DND-41 (cell line): ENCODE measurements around the gene MALAT1.
"Not testable (repeated sequence)": the region's sequence is repeated elsewhere in the genome, so short reads cannot be mapped to it uniquely, and the experiment has no call there.

Source experiments
- ATAC-seq: fragments of 200-7000 bp; cut with Tn5 transposase; 3 replicates; pipeline ENCODE4 v1.9.1; 2021; ENCODE audit warnings: low read depth; ENCODE audit not compliant: insufficient read depth
- DNase-seq: peaks from one replicate; pipeline ENCODE4 v3.0.0-alpha.2; 2020
- H2AFZ ChIP-seq: 2 replicates; pipeline ENCODE4 v1.6.0; 2012; ENCODE audit warnings: low read depth, low read length
- H3K27ac ChIP-seq: 2 replicates; pipeline ENCODE4 v1.5.1; 2012; ENCODE audit warnings: low read length, inconsistent platforms
- H3K27me3 ChIP-seq: fragments of 200-600 bp; sonication (generic); 2 replicates; pipeline ENCODE4 v1.6.0; 2012; ENCODE audit warnings: low read length, mild to moderate bottlenecking, inconsistent platforms; ENCODE audit not compliant: insufficient read depth, poor library complexity
- H3K36me3 ChIP-seq: 2 replicates; pipeline ENCODE4 v1.5.1; 2012; ENCODE audit warnings: low read length, inconsistent platforms; ENCODE audit not compliant: insufficient read depth
- H3K4me1 ChIP-seq: 2 replicates; pipeline ENCODE4 v1.5.1; 2012; ENCODE audit warnings: mild to moderate bottlenecking, low read length; ENCODE audit not compliant: insufficient read depth
- H3K4me2 ChIP-seq: 2 replicates; pipeline ENCODE4 v1.6.0; 2012; ENCODE audit warnings: mild to moderate bottlenecking, moderate library complexity, low read length, inconsistent platforms; ENCODE audit not compliant: insufficient read depth
- H3K4me3 ChIP-seq, 2 experiments: fragments of 200-600 bp in 1 of 2; shearing (Covaris generic) in 1 of 2; 2 replicates each; pipeline ENCODE4 v1.5.1; 2012 to 2016; ENCODE audit warnings: inconsistent platforms in 2 of 2, low read length in 2 of 2, mild to moderate bottlenecking in 2 of 2, low read depth in 1 of 2, moderate library complexity in 1 of 2
- H3K79me2 ChIP-seq: 2 replicates; pipeline ENCODE4 v1.6.0; 2012; ENCODE audit warnings: low read length, inconsistent platforms; ENCODE audit not compliant: insufficient read depth
- H3K9ac ChIP-seq: 2 replicates; pipeline ENCODE4 v1.6.0; 2012; ENCODE audit warnings: low read depth, mild to moderate bottlenecking, inconsistent platforms, low read length, moderate library complexity
- H3K9me3 ChIP-seq: 2 replicates; pipeline ENCODE4 v1.5.1; 2012; ENCODE audit warnings: low read length, moderate library complexity, mild to moderate bottlenecking, inconsistent platforms; ENCODE audit not compliant: insufficient read depth, severe bottlenecking
- H4K20me1 ChIP-seq: 2 replicates; pipeline ENCODE4 v1.6.0; 2012; ENCODE audit warnings: low read length; ENCODE audit not compliant: insufficient read depth
- CTCF ChIP-seq: IDR thresholded peaks from 2 replicates; pipeline ENCODE4 v1.5.1; 2012; ENCODE audit warnings: borderline replicate concordance, low read length, moderate library complexity, mild to moderate bottlenecking; ENCODE audit not compliant: poor library complexity, severe bottlenecking; ENCODE audit errors: extremely low read depth
- EZH2 ChIP-seq: IDR thresholded peaks from 3 replicates; pipeline ENCODE4 v1.6.1; 2012; ENCODE audit warnings: borderline replicate concordance, low read depth, mild to moderate bottlenecking, moderate library complexity, low read length, inconsistent platforms; ENCODE audit not compliant: severe bottlenecking

MALAT1 gene

GRCh38 chr11:65459552-65459951 lies 39.3 kb upstream of the MALAT1 start:
- Histone ChIP-seq H3K27me3 (no peaks in the 10 kb centered on the region), H3K79me2 (peaks cover 5% of the 10 kb centered on the region)
- TF ChIP-seq EZH2: no peak
- no peak for TF ChIP-seq CTCF

DNA sequence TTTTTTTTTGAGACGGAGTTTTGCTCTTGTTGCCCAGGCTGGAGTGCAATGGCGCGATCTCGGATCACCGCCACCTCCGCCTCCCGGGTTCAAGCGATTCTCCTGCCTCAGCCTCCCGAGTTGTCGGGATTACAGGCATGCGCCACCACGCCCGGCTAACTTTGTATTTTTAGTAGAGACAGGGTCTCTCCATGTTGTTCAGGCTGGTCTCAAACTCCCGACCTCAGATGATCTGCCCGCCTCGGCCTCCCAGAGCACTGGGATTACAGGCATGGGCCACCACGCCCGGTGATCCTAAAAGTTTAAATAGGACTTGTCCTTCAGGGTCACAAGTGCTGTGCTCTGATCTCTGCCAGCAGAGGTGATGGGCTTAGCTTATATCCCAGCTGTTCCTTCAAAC lies 33.4 kb upstream of the MALAT1 start:
- not testable (repeated sequence) for H3K9ac ChIP-seq, DNase-seq, H3K27me3 ChIP-seq, H3K36me3 ChIP-seq, H3K27ac ChIP-seq, H3K9me3 ChIP-seq, H3K79me2 ChIP-seq, H3K4me1 ChIP-seq, H3K4me3 ChIP-seq, H4K20me1 ChIP-seq, H3K4me2 ChIP-seq, H2AFZ ChIP-seq, ATAC-seq

More at GRCh38 chr11:65459552-65459951, 39.3 kb upstream of the MALAT1 start:
- ATAC-seq (no peak), DNase-seq (no peak)
- H3K4me3 ChIP-seq: no peak overlapping the region
- no peak overlapping the region for H3K27ac ChIP-seq
- no peaks in the 10 kb centered on the region for H3K9me3 ChIP-seq
- peaks cover 14% of the 10 kb centered on the region for H3K4me1 ChIP-seq
- H2AFZ ChIP-seq: no peak overlapping the region
- H3K4me2 ChIP-seq: no peak overlapping the region
- H4K20me1 ChIP-seq: no peaks in the 10 kb centered on the region
- H3K9ac ChIP-seq: no peak overlapping the region
- H3K36me3 ChIP-seq: no peaks in the 10 kb centered on the region

DNA sequence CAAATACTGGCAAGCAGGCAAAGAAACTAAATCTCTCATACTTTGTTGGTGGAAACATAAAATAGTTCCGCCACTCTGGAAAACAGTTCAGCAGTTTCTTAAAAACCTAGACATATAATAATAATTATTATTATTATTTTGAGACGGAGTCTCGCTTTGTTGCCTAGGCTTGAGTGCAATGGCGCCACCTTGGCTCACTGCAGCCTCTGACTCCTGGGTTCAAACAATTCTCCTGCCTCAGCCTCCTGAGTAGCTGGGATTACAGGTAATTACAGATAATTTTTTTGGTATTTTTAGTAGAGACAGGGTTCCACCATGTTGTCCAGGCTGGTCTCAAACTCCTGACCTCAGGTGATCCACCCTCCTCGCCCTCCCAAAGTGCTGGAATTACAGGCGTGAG lies 31.5 kb upstream of the MALAT1 start:
- not testable (repeated sequence) for H2AFZ ChIP-seq, H3K9me3 ChIP-seq, H3K36me3 ChIP-seq, H3K79me2 ChIP-seq, ATAC-seq, DNase-seq, H3K4me1 ChIP-seq, H3K9ac ChIP-seq, H3K27me3 ChIP-seq, H3K27ac ChIP-seq, H4K20me1 ChIP-seq, H3K4me3 ChIP-seq, H3K4me2 ChIP-seq
- peak; percentile 21 for TF ChIP-seq CTCF

GRCh38 chr11:65468874-65469333 lies 29.9 kb upstream of the MALAT1 start:
- no peaks in the 10 kb centered on the region for H3K36me3 ChIP-seq
- ATAC-seq: peak; percentile 63
- no peak overlapping the region for H3K27ac ChIP-seq
- H4K20me1 ChIP-seq: no peaks in the 10 kb centered on the region
- no peak overlapping the region for H3K4me2 ChIP-seq
- H3K4me1 ChIP-seq: no peaks in the 10 kb centered on the region
- DNase-seq: peak; percentile 51
- no peaks in the 10 kb centered on the region for H3K27me3 ChIP-seq
- H2AFZ ChIP-seq: no peak overlapping the region
- no peaks in the 10 kb centered on the region for H3K9me3 ChIP-seq
- H3K4me3 ChIP-seq: no peak overlapping the region
- H3K79me2 ChIP-seq: no peaks in the 10 kb centered on the region
- TF ChIP-seq EZH2 (no peak), CTCF (peak; percentile 67)
- no peak overlapping the region for H3K9ac ChIP-seq
